A204.1 (cell line): ENCODE data around the gene KRTAP9-7.

Source experiments
- FAIRE-seq: peaks from 2 replicates; lab custom pipeline; 2012; peaks lifted over from hg19 to GRCh38; lab: Jason Lieb, UNC

KRTAP9-7 gene

GRCh38 chr17:41271858-41272257 is 3.6 kb upstream of the KRTAP9-7 start:
- FAIRE-seq: no peak

- FAIRE-seq: no peak
These were observed 2.9 kb downstream of the KRTAP9-7 start for GRCh38 chr17:41278176-41278955.

GRCh38 chr17:41284043-41284442 is 8.5 kb downstream of the KRTAP9-7 start:
- FAIRE-seq: no peak

GRCh38 chr17:41284546-41284945 is 9.0 kb downstream of the KRTAP9-7 start:
- FAIRE-seq: no peak

GRCh38 chr17:41287050-41287449 is 11.6 kb downstream of the KRTAP9-7 start:
- FAIRE-seq: no peak

GRCh38 chr17:41294016-41294415 is 18.5 kb downstream of the KRTAP9-7 start:
- no peak for FAIRE-seq

GRCh38 chr17:41296846-41297245 is 21.3 kb downstream of the KRTAP9-7 start:
- no peak for FAIRE-seq

- FAIRE-seq: no peak
These were observed 23.1 kb downstream of the KRTAP9-7 start for GRCh38 chr17:41298458-41299135.

GRCh38 chr17:41301204-41301790 is 25.8 kb downstream of the KRTAP9-7 start:
- FAIRE-seq: no peak

GRCh38 chr17:41301916-41302901 is 26.7 kb downstream of the KRTAP9-7 start, which contains the start of gene KRTAP29-1:
Gene KRTAP29-1, minus strand, starts transcription at chr17:41302851. Its CDS starts 0 bp downstream, at chr17:41302851.
- FAIRE-seq: no peak

GRCh38 chr17:41302981-41303380 is 27.5 kb downstream of the KRTAP9-7 start:
- FAIRE-seq: no peak

GRCh38 chr17:41304091-41304490 is 28.6 kb downstream of the KRTAP9-7 start:
- FAIRE-seq: no peak

- no peak for FAIRE-seq
These were observed 32.1 kb downstream of the KRTAP9-7 start for GRCh38 chr17:41307647-41308046.

GRCh38 chr17:41308251-41308917 is 32.9 kb downstream of the KRTAP9-7 start:
- no peak for FAIRE-seq

- FAIRE-seq: no peak
These were observed 33.4 kb downstream of the KRTAP9-7 start, which contains the start of gene KRTAP16-1 for GRCh38 chr17:41308918-41309359. Gene KRTAP16-1, minus strand, starts transcription at chr17:41309309. Its CDS starts 56 bp downstream, at chr17:41309253.

- no peak for FAIRE-seq
These were observed 35.6 kb downstream of the KRTAP9-7 start for GRCh38 chr17:41311111-41311510.

GRCh38 chr17:41315204-41315794 is 39.8 kb downstream of the KRTAP9-7 start, which contains the start of gene KRTAP17-1:
Gene KRTAP17-1, minus strand, starts transcription at chr17:41315710. Its CDS starts 60 bp downstream, at chr17:41315650.
- FAIRE-seq: no peak

GRCh38 chr17:41315814-41316445 is 40.4 kb downstream of the KRTAP9-7 start:
- no peak for FAIRE-seq

- no peak for FAIRE-seq
These were observed 42.7 kb downstream of the KRTAP9-7 start for GRCh38 chr17:41318231-41318630.
